Measurements from ENCODE around the gene IQCK.
"Not testable (repeated sequence)": the region's sequence is repeated elsewhere in the genome, so short reads cannot be mapped to it uniquely, and the experiment has no call there.

The IQCK gene

GRCh38 chr16:19700319-19700781 lies 17.7 kb upstream of the IQCK start:
- DNase-seq = no peak

DNA sequence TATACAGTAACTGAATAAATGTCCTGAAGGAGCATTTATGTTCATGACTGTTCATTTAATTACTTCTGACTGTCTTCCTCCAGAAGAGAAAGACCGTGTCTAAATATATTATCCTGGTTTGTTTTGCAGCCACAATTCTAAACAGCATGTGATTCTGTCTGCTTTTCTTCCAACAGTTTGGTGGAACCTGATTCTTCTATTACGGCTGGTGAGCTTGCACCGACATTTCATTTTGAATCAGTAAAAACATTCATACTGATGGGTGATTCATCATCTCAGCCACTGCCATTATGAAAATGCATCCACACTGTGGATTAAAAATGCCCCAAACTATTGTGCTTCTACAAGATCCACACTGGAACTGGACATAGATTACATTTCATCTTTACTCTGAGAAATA lies 17.0 kb upstream of the IQCK start:
- no peak for DNase-seq

DNA sequence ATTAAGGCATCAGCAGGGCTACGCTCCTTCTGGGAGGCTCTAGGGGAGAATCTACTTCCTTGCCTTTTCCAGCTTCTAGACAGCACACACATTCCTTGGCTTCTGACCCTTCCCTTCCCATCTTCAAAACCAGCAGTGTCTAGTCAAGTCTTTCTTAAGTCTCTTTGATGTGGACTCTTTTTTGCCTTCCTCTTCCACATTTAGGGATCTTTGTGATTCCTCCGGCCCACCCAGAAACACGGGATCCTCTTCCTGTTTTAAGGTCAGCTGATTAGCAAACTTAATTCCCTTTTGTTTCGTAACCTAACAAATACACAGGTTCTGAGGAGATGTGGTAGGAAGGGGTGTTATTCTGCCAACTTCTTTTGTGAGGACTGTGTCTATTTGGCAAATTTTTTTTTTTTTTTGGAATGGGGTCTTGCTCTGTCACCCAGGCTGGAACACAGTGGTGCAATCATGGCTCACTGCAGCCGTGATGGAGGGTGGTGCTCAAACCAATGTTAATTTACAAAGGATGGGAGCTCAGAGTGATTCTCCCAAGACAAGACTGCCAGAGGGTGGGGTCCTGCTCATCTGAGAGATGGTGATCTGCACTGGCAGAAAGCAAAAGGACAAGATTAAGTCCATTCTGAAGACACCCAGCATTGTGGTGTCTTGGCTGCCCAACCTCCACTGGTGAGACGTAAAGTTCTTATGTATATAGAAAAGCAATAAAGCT lies 14.7 kb upstream of the IQCK start:
- no peak for DNase-seq

- DNase-seq = no peak
Observed at GRCh38 chr16:19704321-19705145, 13.5 kb upstream of the IQCK start.

- no peak for DNase-seq
Observed at GRCh38 chr16:19705146-19705501, 12.9 kb upstream of the IQCK start.

DNA sequence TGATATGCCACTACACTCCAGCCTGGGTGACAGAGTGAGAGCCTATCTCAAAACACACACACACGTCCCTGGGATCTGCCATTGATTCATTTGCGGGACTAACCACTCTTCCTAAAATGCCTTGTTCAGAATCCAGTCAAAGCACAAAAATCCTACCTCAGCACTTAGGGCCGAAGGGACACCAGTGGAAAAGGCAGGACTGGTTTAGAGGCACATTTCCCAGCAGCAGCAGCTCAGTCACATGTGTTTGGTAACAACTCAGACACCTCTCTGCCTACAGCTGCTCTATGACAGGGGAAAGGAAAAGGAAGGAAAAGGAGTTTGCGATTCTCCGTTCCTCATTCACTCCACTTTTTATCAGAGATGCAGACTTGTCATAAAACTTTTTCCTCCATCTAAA lies 12.2 kb upstream of the IQCK start:
- DNase-seq = no peak

GRCh38 chr16:19706846-19707245 lies 11.2 kb upstream of the IQCK start:
- DNase-seq = no peak

GRCh38 chr16:19707569-19708295 lies 10.3 kb upstream of the IQCK start:
- no peak for DNase-seq

- DNase-seq = no peak
Observed at GRCh38 chr16:19708296-19709205, 9.5 kb upstream of the IQCK start.

GRCh38 chr16:19709381-19710136 lies 8.5 kb upstream of the IQCK start:
- DNase-seq = no peak

DNA sequence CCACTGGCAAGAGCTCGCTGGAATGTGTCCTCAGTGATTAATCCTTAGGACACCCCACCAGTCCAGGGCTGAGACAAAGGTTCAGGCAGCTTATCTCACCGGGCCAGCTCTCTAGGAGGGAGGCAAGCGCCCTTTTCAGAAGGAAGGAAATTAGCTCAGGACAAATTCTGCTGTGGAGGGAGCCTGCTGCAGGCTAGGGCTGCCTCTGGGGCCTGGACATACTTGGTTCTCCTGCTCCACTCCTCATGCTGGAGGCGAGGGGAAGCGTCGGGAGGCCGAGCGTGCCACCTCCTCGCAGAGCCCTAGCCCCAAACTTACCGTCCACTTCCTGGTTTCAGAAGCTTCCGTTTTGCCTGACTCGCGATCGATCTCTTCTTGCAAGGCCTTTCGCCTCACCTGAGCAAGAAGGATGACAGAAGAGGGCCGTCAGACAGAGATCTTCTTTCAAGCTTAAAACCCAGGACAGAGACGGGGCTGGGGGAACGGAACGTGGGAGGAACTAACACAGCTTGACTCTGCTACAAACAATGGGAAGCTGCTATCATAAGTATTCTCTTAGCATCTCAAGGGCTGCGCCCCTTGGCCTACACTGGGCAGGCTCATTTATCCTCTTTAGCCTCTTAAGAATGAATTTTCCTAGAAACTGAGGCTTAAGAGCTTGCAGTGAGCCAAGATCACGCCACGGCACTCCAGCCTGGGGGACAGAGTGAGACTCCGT lies 7.7 kb upstream of the IQCK start:
- no peak for DNase-seq

DNA sequence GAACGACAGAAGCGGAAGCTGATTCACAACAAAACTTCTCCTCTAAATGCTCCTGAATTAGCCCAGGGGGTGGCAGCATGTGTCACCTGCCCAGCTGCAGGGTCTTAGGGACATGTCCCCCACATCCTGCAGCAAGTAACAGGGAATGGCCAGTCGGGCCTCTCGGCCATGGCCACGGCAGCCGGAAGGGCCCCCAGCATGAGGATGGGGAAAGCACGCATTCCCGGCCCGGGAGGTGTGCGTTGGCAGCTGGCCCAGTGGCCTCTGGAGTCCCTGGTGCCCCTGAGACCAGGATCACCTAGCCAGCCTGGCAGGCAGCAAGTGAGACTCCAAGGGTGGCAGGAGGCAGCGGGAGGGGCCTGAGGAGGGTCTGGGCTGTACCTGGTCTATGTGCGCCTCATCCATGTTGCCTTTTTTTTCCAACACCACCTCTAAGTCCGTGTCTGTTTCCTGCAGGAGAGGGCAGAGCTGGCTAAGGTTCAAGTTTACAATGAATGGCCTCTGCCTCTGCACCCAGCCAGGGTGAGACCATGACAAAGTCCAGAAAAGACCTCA lies 7.0 kb upstream of the IQCK start:
- no peak for DNase-seq

- DNase-seq = no peak
Observed at GRCh38 chr16:19711643-19712042, 6.4 kb upstream of the IQCK start.

- DNase-seq = no peak
Observed at GRCh38 chr16:19712418-19713058, 5.5 kb upstream of the IQCK start.

GRCh38 chr16:19713697-19714096 lies 4.4 kb upstream of the IQCK start:
- no peak for DNase-seq

DNA sequence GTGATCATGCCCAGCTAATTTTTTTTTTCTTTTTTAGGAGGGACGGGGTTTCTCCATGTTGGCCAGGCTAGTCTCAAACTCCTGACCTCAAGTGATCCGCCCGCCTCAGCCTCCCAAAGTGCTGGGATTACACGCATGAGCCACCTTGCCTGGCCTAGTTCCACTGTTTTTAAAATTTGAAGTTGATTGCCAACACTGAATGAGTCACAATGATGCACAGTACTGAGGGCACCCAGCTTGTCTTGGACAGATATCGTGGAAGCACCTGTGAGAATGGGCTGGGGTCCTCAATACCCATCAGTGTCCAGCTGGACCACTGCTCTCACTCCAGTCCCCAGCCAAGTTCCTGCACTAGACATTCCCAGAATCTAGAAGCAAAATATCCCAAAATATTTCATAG lies 2.5 kb upstream of the IQCK start:
- DNase-seq = no peak

GRCh38 chr16:19716183-19716582 lies 1.9 kb upstream of the IQCK start:
- no peak for DNase-seq

GRCh38 chr16:19716728-19717127 lies 1.3 kb upstream of the IQCK start:
- not testable (repeated sequence) for DNase-seq

- no peak for DNase-seq
Observed at GRCh38 chr16:19717314-19717713, 757 bp upstream of the IQCK start.

DNA sequence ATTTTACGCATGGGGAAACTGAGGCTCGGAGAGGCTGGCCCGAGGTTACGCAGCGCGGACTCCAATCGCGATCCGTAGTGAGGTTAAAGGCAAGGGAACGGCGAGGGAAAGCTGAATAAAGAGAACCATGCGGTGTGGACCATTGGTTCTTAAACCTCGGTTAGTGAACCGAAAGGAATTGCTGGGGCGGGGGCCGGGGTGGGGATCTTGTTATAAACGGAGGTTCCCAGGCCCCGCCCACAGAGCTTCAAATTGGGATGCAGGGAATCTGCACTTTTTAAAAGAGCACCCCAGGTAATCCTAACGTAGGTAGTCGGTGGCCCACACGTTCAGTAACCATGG lies 524 bp downstream of the IQCK start:
- DNase-seq = no peak

Measured in CD4-positive, alpha-beta T cell treated with Interleukin-1 beta for 1 hour (primary cell).